Measurements from ENCODE around the gene KIF26B. TPM values are rescaled to one million over a fixed set of nuclear protein-coding genes. Genes with fewer than 3 reads are reported as not detected.

Gene KIF26B
- total RNA-seq, 1 experiment from 2014 or later = 1.2 TPM

DNA sequence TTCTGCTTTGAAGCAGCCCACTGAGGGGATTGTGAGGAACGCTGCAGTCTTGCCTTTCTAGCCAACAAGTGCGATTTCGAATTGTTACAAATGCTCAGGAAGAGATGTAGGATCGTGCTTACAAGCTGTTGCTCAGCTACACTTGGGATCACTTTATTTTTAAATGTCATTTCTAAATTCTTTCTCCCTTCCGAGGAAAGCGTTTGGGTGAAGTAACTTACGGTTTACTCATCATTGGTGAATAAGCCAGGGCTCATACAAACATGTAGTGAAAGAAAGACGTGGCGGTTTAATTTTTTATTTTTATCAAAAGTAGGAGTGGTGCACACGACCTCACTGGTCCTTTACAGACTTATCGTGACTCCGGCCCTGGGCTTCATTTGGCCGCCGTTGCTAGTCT is 386.6 kb downstream of the KIF26B start:
- no peak overlapping the region for H3K27ac Mint-ChIP-seq
- no peak for ATAC-seq
- H3K36me3 Mint-ChIP-seq = no peaks in the 10 kb centered on the region
- no peaks in the 10 kb centered on the region for H3K27me3 Mint-ChIP-seq (ENCODE audit: low read depth)
- POLR2A ChIA-PET = no interaction called here
- TF ChIP-seq MYBL2 (CRISPR knock-in tag; IDR thresholded peaks at IDR 0.05) (no peak), FOXK1 (CRISPR knock-in tag; IDR thresholded peaks at IDR 0.05) (no peak), ZNF232 (CRISPR knock-in tag; IDR thresholded peaks at IDR 0.05) (no peak), NFYB (CRISPR knock-in tag; conservative IDR thresholded peaks at IDR 0.05; ENCODE audit: low read depth) (no peak), KAT7 (CRISPR knock-in tag; IDR thresholded peaks at IDR 0.05; ENCODE audit: borderline replicate concordance) (no peak), ZNF671 (CRISPR knock-in tag; IDR thresholded peaks at IDR 0.05) (no peak), FOXJ3 (CRISPR knock-in tag; IDR thresholded peaks at IDR 0.05; ENCODE audit: borderline replicate concordance) (no peak), CREB1 (CRISPR knock-in tag; IDR thresholded peaks at IDR 0.05) (no peak), ZNF138 (CRISPR knock-in tag; conservative IDR thresholded peaks at IDR 0.05) (no peak)
- TF ChIP-seq, protein P1, sequence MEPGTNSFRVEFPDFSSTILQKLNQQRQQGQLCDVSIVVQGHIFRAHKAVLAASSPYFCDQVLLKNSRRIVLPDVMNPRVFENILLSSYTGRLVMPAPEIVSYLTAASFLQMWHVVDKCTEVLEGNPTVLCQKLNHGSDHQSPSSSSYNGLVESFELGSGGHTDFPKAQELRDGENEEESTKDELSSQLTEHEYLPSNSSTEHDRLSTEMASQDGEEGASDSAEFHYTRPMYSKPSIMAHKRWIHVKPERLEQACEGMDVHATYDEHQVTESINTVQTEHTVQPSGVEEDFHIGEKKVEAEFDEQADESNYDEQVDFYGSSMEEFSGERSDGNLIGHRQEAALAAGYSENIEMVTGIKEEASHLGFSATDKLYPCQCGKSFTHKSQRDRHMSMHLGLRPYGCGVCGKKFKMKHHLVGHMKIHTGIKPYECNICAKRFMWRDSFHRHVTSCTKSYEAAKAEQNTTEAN (CRISPR knock-in tag; IDR thresholded peaks at IDR 0.05) = no peak
- TF ChIP-seq, protein P2, sequence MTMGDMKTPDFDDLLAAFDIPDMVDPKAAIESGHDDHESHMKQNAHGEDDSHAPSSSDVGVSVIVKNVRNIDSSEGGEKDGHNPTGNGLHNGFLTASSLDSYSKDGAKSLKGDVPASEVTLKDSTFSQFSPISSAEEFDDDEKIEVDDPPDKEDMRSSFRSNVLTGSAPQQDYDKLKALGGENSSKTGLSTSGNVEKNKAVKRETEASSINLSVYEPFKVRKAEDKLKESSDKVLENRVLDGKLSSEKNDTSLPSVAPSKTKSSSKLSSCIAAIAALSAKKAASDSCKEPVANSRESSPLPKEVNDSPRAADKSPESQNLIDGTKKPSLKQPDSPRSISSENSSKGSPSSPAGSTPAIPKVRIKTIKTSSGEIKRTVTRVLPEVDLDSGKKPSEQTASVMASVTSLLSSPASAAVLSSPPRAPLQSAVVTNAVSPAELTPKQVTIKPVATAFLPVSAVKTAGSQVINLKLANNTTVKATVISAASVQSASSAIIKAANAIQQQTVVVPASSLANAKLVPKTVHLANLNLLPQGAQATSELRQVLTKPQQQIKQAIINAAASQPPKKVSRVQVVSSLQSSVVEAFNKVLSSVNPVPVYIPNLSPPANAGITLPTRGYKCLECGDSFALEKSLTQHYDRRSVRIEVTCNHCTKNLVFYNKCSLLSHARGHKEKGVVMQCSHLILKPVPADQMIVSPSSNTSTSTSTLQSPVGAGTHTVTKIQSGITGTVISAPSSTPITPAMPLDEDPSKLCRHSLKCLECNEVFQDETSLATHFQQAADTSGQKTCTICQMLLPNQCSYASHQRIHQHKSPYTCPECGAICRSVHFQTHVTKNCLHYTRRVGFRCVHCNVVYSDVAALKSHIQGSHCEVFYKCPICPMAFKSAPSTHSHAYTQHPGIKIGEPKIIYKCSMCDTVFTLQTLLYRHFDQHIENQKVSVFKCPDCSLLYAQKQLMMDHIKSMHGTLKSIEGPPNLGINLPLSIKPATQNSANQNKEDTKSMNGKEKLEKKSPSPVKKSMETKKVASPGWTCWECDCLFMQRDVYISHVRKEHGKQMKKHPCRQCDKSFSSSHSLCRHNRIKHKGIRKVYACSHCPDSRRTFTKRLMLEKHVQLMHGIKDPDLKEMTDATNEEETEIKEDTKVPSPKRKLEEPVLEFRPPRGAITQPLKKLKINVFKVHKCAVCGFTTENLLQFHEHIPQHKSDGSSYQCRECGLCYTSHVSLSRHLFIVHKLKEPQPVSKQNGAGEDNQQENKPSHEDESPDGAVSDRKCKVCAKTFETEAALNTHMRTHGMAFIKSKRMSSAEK (CRISPR knock-in tag; IDR thresholded peaks at IDR 0.05; ENCODE audit: borderline replicate concordance) = no peak
- TF ChIP-seq, protein P3, sequence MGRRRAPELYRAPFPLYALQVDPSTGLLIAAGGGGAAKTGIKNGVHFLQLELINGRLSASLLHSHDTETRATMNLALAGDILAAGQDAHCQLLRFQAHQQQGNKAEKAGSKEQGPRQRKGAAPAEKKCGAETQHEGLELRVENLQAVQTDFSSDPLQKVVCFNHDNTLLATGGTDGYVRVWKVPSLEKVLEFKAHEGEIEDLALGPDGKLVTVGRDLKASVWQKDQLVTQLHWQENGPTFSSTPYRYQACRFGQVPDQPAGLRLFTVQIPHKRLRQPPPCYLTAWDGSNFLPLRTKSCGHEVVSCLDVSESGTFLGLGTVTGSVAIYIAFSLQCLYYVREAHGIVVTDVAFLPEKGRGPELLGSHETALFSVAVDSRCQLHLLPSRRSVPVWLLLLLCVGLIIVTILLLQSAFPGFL (CRISPR knock-in tag; IDR thresholded peaks at IDR 0.05; ENCODE audit: borderline replicate concordance) = no peak
- TF ChIP-seq, protein P4, sequence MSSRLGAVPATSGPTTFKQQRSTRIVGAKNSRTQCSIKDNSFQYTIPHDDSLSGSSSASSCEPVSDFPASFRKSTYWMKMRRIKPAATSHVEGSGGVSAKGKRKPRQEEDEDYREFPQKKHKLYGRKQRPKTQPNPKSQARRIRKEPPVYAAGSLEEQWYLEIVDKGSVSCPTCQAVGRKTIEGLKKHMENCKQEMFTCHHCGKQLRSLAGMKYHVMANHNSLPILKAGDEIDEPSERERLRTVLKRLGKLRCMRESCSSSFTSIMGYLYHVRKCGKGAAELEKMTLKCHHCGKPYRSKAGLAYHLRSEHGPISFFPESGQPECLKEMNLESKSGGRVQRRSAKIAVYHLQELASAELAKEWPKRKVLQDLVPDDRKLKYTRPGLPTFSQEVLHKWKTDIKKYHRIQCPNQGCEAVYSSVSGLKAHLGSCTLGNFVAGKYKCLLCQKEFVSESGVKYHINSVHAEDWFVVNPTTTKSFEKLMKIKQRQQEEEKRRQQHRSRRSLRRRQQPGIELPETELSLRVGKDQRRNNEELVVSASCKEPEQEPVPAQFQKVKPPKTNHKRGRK (CRISPR knock-in tag; IDR thresholded peaks at IDR 0.05; ENCODE audit: borderline replicate concordance) = no peak
- TF ChIP-seq, protein P5, sequence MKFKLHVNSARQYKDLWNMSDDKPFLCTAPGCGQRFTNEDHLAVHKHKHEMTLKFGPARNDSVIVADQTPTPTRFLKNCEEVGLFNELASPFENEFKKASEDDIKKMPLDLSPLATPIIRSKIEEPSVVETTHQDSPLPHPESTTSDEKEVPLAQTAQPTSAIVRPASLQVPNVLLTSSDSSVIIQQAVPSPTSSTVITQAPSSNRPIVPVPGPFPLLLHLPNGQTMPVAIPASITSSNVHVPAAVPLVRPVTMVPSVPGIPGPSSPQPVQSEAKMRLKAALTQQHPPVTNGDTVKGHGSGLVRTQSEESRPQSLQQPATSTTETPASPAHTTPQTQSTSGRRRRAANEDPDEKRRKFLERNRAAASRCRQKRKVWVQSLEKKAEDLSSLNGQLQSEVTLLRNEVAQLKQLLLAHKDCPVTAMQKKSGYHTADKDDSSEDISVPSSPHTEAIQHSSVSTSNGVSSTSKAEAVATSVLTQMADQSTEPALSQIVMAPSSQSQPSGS (CRISPR knock-in tag; IDR thresholded peaks at IDR 0.05; ENCODE audit: borderline replicate concordance, low read depth) = no peak
- TF ChIP-seq, protein P6, sequence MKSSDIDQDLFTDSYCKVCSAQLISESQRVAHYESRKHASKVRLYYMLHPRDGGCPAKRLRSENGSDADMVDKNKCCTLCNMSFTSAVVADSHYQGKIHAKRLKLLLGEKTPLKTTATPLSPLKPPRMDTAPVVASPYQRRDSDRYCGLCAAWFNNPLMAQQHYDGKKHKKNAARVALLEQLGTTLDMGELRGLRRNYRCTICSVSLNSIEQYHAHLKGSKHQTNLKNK (CRISPR knock-in tag; IDR thresholded peaks at IDR 0.05) = no peak
- CTCF ChIA-PET = no interaction called here
- no peaks in the 10 kb centered on the region for H3K9me3 Mint-ChIP-seq
- DNase-seq (ENCODE audit: low spot score) = no peak
- peaks cover 9% of the 10 kb centered on the region for H3K4me1 Mint-ChIP-seq
- H3K4me3 Mint-ChIP-seq = no peak overlapping the region

DNA sequence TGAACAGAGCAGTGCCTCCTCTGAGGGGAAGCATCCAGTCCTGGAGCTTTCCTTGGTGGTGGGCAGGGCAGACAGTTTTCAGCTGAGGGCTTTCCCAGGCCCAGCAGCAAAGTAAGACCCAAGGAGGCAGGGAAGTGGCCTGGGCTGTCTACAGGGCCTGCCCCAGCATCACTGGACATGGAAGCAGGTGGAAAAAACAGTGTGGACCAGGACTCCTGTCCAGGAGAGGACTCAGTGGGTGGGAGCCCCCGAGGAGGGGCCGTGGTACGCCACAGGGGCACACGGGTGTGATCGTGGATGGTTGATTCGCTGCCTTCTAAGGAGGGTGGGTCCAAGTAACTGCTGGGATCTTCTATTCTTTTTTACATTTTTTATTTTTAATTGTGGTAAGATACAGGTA is 387.6 kb downstream of the KIF26B start:
- DNase-seq (ENCODE audit: low spot score) (no peak), ATAC-seq (no peak)
- TF ChIP-seq ZNF416 (CRISPR knock-in tag; IDR thresholded peaks at IDR 0.05) = no peak
- TF ChIP-seq ATF1 (CRISPR knock-in tag; IDR thresholded peaks at IDR 0.05) = no peak
- TF ChIP-seq RORB (CRISPR knock-in tag; IDR thresholded peaks at IDR 0.05) = no peak
- no peak for TF ChIP-seq EMX1 (CRISPR knock-in tag; IDR thresholded peaks at IDR 0.05)
- no peak for TF ChIP-seq ZNF263 (CRISPR knock-in tag; IDR thresholded peaks at IDR 0.05; ENCODE audit: low read depth)
- TF ChIP-seq NFE2L1 (CRISPR knock-in tag; IDR thresholded peaks at IDR 0.05) = no peak
- no peak for TF ChIP-seq PRRX2 (CRISPR knock-in tag; IDR thresholded peaks at IDR 0.05)
- TF ChIP-seq, protein P7, sequence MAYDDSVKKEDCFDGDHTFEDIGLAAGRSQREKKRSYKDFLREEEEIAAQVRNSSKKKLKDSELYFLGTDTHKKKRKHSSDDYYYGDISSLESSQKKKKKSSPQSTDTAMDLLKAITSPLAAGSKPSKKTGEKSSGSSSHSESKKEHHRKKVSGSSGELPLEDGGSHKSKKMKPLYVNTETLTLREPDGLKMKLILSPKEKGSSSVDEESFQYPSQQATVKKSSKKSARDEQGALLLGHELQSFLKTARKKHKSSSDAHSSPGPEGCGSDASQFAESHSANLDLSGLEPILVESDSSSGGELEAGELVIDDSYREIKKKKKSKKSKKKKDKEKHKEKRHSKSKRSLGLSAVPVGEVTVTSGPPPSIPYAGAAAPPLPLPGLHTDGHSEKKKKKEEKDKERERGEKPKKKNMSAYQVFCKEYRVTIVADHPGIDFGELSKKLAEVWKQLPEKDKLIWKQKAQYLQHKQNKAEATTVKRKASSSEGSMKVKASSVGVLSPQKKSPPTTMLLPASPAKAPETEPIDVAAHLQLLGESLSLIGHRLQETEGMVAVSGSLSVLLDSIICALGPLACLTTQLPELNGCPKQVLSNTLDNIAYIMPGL (CRISPR knock-in tag; IDR thresholded peaks at IDR 0.05) = no peak
- no peak for TF ChIP-seq IRF2 (CRISPR knock-in tag; IDR thresholded peaks at IDR 0.05; ENCODE audit: borderline replicate concordance, low read depth)
- TF ChIP-seq, protein P8, sequence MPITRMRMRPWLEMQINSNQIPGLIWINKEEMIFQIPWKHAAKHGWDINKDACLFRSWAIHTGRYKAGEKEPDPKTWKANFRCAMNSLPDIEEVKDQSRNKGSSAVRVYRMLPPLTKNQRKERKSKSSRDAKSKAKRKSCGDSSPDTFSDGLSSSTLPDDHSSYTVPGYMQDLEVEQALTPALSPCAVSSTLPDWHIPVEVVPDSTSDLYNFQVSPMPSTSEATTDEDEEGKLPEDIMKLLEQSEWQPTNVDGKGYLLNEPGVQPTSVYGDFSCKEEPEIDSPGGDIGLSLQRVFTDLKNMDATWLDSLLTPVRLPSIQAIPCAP (CRISPR knock-in tag; IDR thresholded peaks at IDR 0.05) = no peak

More for the DNA sequence above, 387.6 kb downstream of the KIF26B start:
- H3K36me3 Mint-ChIP-seq = no peaks in the 10 kb centered on the region
- no peaks in the 10 kb centered on the region for H3K27me3 Mint-ChIP-seq (ENCODE audit: low read depth)
- H3K27ac Mint-ChIP-seq = no peak overlapping the region
- no peaks in the 10 kb centered on the region for H3K9me3 Mint-ChIP-seq
- ChIA-PET POLR2A (no interaction called here), CTCF (no interaction called here)
- peaks cover 9% of the 10 kb centered on the region for H3K4me1 Mint-ChIP-seq
- H3K4me3 Mint-ChIP-seq = no peak overlapping the region
